GM23248 (cell line): ENCODE data around the gene ERC2.

Source experiments
- EZH2 ChIP-seq: fragments of 200-600 bp; sonication (generic); IDR thresholded peaks from 2 replicates; pipeline ENCODE4 v1.6.1; 2018; ENCODE audit warnings: antibody characterized with exemption, mild to moderate bottlenecking; ENCODE audit not compliant: insufficient read depth, poor library complexity, severe bottlenecking
- EZH2phosphoT487 ChIP-seq: fragments of 200-600 bp; sonication (generic); IDR thresholded peaks from 2 replicates; pipeline ENCODE4 v1.6.1; 2018; ENCODE audit warnings: antibody characterized with exemption, moderate library complexity, mild to moderate bottlenecking, low read depth; ENCODE audit not compliant: insufficient read depth

DNA sequence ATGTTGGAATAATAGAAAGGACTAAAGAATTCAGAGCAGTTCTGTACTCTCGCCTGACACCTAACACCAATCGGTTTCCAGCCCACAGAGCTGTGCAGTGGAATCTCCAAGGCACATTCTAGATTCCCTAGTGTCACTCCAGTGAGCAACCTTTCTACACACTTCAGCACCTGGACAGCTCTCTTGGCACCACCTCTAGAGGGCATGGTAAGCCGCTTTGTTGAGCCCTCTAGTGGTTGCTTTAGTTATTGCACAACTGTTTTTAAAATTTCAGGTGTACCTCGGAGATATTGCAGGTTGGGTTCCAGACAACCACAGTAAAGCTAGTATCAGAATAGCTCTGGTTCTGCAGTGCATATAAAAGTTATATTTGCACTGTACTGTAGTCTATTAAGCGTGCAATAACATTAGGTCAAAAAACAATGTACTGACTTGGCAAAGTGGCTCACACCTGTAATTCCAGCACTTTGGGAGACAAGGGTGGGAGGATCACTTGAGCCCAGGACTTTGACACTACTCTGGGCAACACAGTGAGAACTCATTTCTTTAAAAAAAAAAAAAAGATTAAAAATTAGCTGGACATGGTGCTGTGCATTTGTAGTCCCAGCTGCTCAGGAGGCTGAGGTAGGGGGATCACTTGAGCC lies 26.5 kb upstream of the ERC2 start:
- TF ChIP-seq EZH2phosphoT487 (no peak), EZH2 (no peak)
